ENCODE data around the gene SUGCT.

DNA sequence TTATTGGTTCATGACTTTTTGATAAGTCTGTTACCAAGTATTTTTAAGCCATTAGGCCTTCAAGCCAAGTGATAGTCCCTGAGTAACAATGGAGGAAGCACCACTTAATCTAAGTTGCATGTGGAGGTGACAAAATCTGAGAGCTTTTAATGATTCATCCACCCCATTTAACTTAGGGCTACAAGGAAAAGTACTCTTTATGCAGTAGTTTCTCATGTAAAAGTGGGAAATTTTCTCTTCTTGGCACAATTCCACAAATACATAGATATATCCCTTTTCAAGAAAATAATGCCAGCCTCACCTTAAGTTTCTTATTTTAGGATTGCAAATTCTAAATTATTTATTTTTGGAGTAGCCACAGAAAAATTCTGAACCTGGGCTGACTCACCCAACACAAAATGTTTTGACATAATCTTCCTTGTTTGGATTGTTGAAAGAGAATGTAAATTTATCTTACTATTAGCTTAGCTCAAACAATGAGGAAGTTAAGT, 85.7 kb downstream of the SUGCT start:
- TF ChIP-seq, protein P1, sequence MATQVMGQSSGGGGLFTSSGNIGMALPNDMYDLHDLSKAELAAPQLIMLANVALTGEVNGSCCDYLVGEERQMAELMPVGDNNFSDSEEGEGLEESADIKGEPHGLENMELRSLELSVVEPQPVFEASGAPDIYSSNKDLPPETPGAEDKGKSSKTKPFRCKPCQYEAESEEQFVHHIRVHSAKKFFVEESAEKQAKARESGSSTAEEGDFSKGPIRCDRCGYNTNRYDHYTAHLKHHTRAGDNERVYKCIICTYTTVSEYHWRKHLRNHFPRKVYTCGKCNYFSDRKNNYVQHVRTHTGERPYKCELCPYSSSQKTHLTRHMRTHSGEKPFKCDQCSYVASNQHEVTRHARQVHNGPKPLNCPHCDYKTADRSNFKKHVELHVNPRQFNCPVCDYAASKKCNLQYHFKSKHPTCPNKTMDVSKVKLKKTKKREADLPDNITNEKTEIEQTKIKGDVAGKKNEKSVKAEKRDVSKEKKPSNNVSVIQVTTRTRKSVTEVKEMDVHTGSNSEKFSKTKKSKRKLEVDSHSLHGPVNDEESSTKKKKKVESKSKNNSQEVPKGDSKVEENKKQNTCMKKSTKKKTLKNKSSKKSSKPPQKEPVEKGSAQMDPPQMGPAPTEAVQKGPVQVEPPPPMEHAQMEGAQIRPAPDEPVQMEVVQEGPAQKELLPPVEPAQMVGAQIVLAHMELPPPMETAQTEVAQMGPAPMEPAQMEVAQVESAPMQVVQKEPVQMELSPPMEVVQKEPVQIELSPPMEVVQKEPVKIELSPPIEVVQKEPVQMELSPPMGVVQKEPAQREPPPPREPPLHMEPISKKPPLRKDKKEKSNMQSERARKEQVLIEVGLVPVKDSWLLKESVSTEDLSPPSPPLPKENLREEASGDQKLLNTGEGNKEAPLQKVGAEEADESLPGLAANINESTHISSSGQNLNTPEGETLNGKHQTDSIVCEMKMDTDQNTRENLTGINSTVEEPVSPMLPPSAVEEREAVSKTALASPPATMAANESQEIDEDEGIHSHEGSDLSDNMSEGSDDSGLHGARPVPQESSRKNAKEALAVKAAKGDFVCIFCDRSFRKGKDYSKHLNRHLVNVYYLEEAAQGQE (IDR thresholded peaks at IDR 0.05; ENCODE audit: insufficient replicate concordance, low read depth): no peak
- TF ChIP-seq, protein P2, sequence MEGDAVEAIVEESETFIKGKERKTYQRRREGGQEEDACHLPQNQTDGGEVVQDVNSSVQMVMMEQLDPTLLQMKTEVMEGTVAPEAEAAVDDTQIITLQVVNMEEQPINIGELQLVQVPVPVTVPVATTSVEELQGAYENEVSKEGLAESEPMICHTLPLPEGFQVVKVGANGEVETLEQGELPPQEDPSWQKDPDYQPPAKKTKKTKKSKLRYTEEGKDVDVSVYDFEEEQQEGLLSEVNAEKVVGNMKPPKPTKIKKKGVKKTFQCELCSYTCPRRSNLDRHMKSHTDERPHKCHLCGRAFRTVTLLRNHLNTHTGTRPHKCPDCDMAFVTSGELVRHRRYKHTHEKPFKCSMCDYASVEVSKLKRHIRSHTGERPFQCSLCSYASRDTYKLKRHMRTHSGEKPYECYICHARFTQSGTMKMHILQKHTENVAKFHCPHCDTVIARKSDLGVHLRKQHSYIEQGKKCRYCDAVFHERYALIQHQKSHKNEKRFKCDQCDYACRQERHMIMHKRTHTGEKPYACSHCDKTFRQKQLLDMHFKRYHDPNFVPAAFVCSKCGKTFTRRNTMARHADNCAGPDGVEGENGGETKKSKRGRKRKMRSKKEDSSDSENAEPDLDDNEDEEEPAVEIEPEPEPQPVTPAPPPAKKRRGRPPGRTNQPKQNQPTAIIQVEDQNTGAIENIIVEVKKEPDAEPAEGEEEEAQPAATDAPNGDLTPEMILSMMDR (IDR thresholded peaks at IDR 0.05; ENCODE audit: insufficient read depth, low read length): no peak
